PFSK-1 (cell line): Measurements from ENCODE around the gene LAMA3.

Experiments
- FOXP2 ChIP-seq: optimal IDR thresholded peaks from 2 replicates; pipeline ENCODE3; 2011; ENCODE audit warnings: borderline replicate concordance, control low read depth, inconsistent platforms; ENCODE audit not compliant: insufficient read depth; ENCODE audit errors: extremely low read length, extremely low read depth
- POLR2AphosphoS5 ChIP-seq: IDR thresholded peaks from 2 replicates; pipeline ENCODE4 v1.6.1; 2012; ENCODE audit warnings: low read depth, mild to moderate bottlenecking, control low read depth, low read length, moderate library complexity
- SIN3A ChIP-seq: IDR thresholded peaks from 2 replicates; pipeline ENCODE4 v1.6.1; 2012; ENCODE audit warnings: mild to moderate bottlenecking, low read length, moderate library complexity, borderline replicate concordance; ENCODE audit not compliant: insufficient read depth
- TAF1 ChIP-seq: IDR thresholded peaks from 2 replicates; pipeline ENCODE4 v1.6.1; 2012; ENCODE audit warnings: low read length, control low read depth, borderline replicate concordance; ENCODE audit not compliant: insufficient read depth
- TF ChIP-seq, protein P1 (sequence below), 2 experiments: IDR thresholded peaks; 2 replicates each; pipeline versions ENCODE4 v1.6.1 to v1.8.0; 2011 to 2012; ENCODE audit warnings: low read depth in 2 of 2, low read length in 2 of 2, control low read depth in 1 of 2, inconsistent platforms in 1 of 2, mild to moderate bottlenecking in 1 of 2, moderate library complexity in 1 of 2; ENCODE audit not compliant: insufficient read depth in 1 of 2

DNA sequence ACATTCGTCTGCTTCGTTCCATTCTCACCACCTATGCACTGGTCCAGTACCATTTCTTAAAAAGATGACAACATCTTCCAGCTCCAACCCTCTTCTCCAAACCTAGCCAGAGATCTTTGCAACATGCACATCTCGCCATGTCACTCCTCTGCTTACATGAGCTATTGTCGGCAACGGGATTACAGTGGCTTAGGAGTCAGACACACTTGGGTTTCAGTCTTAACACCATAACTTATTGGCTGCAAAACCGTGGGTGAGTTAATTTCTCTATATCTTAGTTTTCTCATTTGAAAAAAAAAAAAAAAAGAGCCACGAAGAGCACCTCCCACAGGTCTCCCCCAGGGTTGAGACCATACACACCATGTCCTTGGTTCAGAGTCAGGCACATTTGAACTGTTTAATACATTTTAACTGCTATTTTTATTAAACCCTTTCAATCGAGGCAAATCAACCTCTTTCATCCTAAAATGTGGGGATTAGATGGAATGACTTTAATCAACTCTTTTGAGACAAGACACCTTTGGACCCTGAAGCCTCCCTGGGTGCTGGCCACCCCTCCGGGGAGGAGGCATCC lies 27.4 kb upstream of the LAMA3 start:
- TF ChIP-seq POLR2AphosphoS5, result no peak
- no peak for TF ChIP-seq TAF1
- TF ChIP-seq SIN3A, result no peak
- TF ChIP-seq, protein P1, sequence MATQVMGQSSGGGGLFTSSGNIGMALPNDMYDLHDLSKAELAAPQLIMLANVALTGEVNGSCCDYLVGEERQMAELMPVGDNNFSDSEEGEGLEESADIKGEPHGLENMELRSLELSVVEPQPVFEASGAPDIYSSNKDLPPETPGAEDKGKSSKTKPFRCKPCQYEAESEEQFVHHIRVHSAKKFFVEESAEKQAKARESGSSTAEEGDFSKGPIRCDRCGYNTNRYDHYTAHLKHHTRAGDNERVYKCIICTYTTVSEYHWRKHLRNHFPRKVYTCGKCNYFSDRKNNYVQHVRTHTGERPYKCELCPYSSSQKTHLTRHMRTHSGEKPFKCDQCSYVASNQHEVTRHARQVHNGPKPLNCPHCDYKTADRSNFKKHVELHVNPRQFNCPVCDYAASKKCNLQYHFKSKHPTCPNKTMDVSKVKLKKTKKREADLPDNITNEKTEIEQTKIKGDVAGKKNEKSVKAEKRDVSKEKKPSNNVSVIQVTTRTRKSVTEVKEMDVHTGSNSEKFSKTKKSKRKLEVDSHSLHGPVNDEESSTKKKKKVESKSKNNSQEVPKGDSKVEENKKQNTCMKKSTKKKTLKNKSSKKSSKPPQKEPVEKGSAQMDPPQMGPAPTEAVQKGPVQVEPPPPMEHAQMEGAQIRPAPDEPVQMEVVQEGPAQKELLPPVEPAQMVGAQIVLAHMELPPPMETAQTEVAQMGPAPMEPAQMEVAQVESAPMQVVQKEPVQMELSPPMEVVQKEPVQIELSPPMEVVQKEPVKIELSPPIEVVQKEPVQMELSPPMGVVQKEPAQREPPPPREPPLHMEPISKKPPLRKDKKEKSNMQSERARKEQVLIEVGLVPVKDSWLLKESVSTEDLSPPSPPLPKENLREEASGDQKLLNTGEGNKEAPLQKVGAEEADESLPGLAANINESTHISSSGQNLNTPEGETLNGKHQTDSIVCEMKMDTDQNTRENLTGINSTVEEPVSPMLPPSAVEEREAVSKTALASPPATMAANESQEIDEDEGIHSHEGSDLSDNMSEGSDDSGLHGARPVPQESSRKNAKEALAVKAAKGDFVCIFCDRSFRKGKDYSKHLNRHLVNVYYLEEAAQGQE (IDR thresholded peaks at IDR 0.05; ENCODE audit: insufficient read depth in 1 of 2, low read depth in 2 of 2, low read length in 2 of 2), result no peak
- TF ChIP-seq FOXP2, result no peak
